HEK293 (cell line): ENCODE data around the gene TLE5.

Experiments used
- CTCF ChIA-PET: fragments of 350-600 bp; formaldehyde crosslinking; extraction: SDS; loops from one replicate; lab custom pipeline; 2021; ENCODE audit warnings: antibody characterized with exemption; lab: Yijun Ruan, JAX
- POLR2A ChIA-PET: fragments of 300-600 bp; formaldehyde crosslinking; extraction: SDS; loops from one replicate; lab custom pipeline; 2020; ENCODE audit warnings: antibody characterized with exemption, inconsistent platforms; lab: Yijun Ruan, JAX
- H3K27ac ChIP-seq: fragments of 200-500 bp; sonication (Bioruptor generic); 2 replicates; pipeline ENCODE4 v1.5.1; 2014; ENCODE audit warnings: low read depth, low read length, control low read depth, inconsistent platforms; ENCODE audit errors: extremely low read depth
- H3K36me3 ChIP-seq, 2 experiments: fragments of 200-500 bp in 1 of 2; sonication (Bioruptor generic) in 1 of 2; 1 replicate in 1 of 2; 2 replicates in 1 of 2; pipeline ENCODE4 v1.5.1; 2014 to 2017; ENCODE audit warnings: inconsistent platforms in 2 of 2, low read length in 2 of 2; ENCODE audit not compliant: control insufficient read depth in 2 of 2, insufficient read depth in 1 of 2
- H3K4me1 ChIP-seq: fragments of 200-500 bp; sonication (Bioruptor generic); 2 replicates; pipeline ENCODE4 v1.5.1; 2014; ENCODE audit warnings: mild to moderate bottlenecking, low read length, inconsistent platforms; ENCODE audit not compliant: control insufficient read depth, insufficient read depth
- H3K4me3 ChIP-seq: 2 replicates; pipeline ENCODE4 v1.5.1; 2011; ENCODE audit warnings: low read depth, mild to moderate bottlenecking, control low read depth, low read length, moderate library complexity
- H3K9me3 ChIP-seq: fragments of 200-500 bp; sonication (Bioruptor generic); 2 replicates; pipeline ENCODE4 v1.5.1; 2014; ENCODE audit warnings: low read depth, low read length, inconsistent platforms; ENCODE audit not compliant: control insufficient read depth, insufficient read depth
- ELK4 ChIP-seq: IDR thresholded peaks from 2 replicates; pipeline ENCODE4 v1.6.1; 2011; ENCODE audit warnings: mild to moderate bottlenecking, low read depth, low read length, borderline replicate concordance
- GLIS2 ChIP-seq: fragments of 450-650 bp; formaldehyde crosslinking; IDR thresholded peaks from 2 replicates; pipeline ENCODE4 v1.5.1; 2016; ENCODE audit warnings: missing biosample characterization, missing genetic modification characterization
- PBX3 ChIP-seq: sonication (generic); formaldehyde crosslinking; IDR thresholded peaks from 2 replicates; pipeline ENCODE4 v1.8.1; 2022; ENCODE audit warnings: mild to moderate bottlenecking, moderate library complexity, missing genetic modification reagents
- YY2 ChIP-seq: fragments of 450-650 bp; formaldehyde crosslinking; IDR thresholded peaks from 2 replicates; pipeline ENCODE4 v1.5.1; 2016; ENCODE audit warnings: missing biosample characterization, missing genetic modification characterization
- ZBTB48 ChIP-seq: fragments of 450-650 bp; formaldehyde crosslinking; IDR thresholded peaks from 2 replicates; pipeline ENCODE4 v1.5.1; 2016; ENCODE audit warnings: missing biosample characterization, missing genetic modification characterization
- ZFP69B ChIP-seq: fragments of 450-650 bp; formaldehyde crosslinking; IDR thresholded peaks from 2 replicates; pipeline ENCODE4 v1.5.1; 2016; ENCODE audit warnings: missing biosample characterization, missing genetic modification characterization
- ZNF10 ChIP-seq: fragments of 450-650 bp; formaldehyde crosslinking; IDR thresholded peaks from 2 replicates; pipeline ENCODE4 v1.5.1; 2017; ENCODE audit warnings: missing biosample characterization, missing genetic modification characterization
- ZNF398 ChIP-seq: fragments of 450-650 bp; formaldehyde crosslinking; IDR thresholded peaks from 2 replicates; pipeline ENCODE4 v1.5.1; 2017; ENCODE audit warnings: missing biosample characterization, missing genetic modification characterization
- ZNF423 ChIP-seq: fragments of 450-650 bp; formaldehyde crosslinking; IDR thresholded peaks from 2 replicates; pipeline ENCODE4 v1.5.1; 2016; ENCODE audit warnings: missing biosample characterization, missing genetic modification characterization
- ZNF518A ChIP-seq: fragments of 450-650 bp; formaldehyde crosslinking; conservative IDR thresholded peaks from 2 replicates; pipeline ENCODE4 v1.5.1; 2016; ENCODE audit warnings: low read depth, missing biosample characterization, missing genetic modification characterization
- ZNF792 ChIP-seq: fragments of 450-650 bp; formaldehyde crosslinking; IDR thresholded peaks from 2 replicates; pipeline ENCODE4 v1.5.1; 2016; ENCODE audit warnings: missing biosample characterization, missing genetic modification characterization
- ZSCAN16 ChIP-seq: fragments of 450-650 bp; formaldehyde crosslinking; IDR thresholded peaks from 2 replicates; pipeline ENCODE4 v1.5.1; 2016; ENCODE audit warnings: missing biosample characterization, missing genetic modification characterization

The TLE5 gene

GRCh38 chr19:3104708-3104983 lies 42.4 kb upstream of the TLE5 start:
- Histone ChIP-seq H3K9me3 (no peaks in the 10 kb centered on the region), H3K36me3 (no peaks in the 10 kb centered on the region), H3K27ac (no peak overlapping the region), H3K4me3 (no peak overlapping the region), H3K4me1 (no peaks in the 10 kb centered on the region)
- CTCF ChIA-PET, result interaction anchor here (0.6 to 3.0 kb wide), 12 partner anchors 9 to 154 kb away, joined by 3 to 36 read pairs (median 4); no protein-coding TSS in a partner anchor
- POLR2A ChIA-PET, result interaction anchor here (1.1 to 2.1 kb wide), 2 partner anchors 9 to 154 kb away, joined by 7 to 11 read pairs; no protein-coding TSS in a partner anchor
- no peak for TF ChIP-seq ZNF518A (tag by site-specific recombination)
- TF ChIP-seq PBX3 (CRISPR knock-in tag), result no peak
- TF ChIP-seq ZNF423 (tag by site-specific recombination), result no peak
- no peak for TF ChIP-seq ZNF398 (tag by site-specific recombination)
- no peak for TF ChIP-seq YY2 (tag by site-specific recombination)
- no peak for TF ChIP-seq ZNF10 (tag by site-specific recombination)
- TF ChIP-seq ELK4, result no peak
- no peak for TF ChIP-seq ZFP69B

DNA sequence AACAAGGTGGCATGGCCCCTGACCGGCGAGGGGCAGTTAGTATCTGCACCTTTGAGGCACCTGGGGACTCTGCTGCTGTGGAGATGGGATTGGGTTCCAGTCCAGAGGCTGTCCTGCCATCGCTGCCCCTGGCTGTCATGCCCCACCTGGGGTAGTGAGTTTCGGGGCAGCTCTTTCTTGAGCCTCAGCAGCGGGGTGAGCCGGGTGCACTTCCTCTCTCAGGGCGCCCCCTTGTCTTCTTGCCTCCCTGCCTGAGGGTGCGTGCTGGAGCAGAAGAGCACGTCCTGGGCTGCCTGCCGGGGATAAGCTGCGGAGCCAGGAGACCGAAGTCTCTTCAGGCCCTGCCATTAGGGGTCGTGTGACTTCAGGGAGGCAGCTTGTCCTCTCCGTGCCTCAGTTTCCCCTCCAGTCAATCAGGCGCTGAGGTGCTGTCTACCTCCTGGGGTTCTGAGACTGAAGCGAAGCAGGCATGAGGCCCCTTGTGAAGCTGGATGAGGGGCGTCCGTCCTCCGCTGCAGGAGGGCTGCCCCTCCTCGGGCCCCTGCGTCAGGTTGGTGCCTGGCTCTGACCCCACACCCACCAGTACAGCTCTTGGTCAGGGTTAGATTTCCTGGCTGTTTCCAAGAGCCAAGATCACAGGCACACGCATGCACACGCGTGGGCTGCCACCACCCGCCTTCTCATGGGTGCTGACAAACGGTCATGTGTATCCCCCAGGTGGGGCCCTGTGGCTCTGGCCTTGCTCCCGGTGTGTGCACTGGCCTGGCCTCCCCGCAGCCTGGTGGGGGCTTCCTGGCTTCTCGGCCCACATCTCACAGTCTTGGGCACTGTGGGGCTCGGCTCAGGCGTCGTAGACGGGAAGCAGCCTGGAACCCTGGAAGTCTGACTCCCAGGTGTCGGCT lies 40.2 kb upstream of the TLE5 start:
- CTCF ChIA-PET, result interaction anchor here (0.9 to 1.0 kb wide), 3 partner anchors 9 to 454 kb away, joined by 3 read pairs; no protein-coding TSS in a partner anchor
- Histone ChIP-seq H3K27ac (no peak overlapping the region), H3K4me1 (no peaks in the 10 kb centered on the region), H3K4me3 (no peak overlapping the region), H3K36me3 (no peaks in the 10 kb centered on the region), H3K9me3 (no peaks in the 10 kb centered on the region)
- TF ChIP-seq ZBTB48 (tag by site-specific recombination), result 0 out of 2 replicates have a peak, but pooled peaks have one; percentile 14
- TF ChIP-seq ZNF792 (tag by site-specific recombination), result no peak
- no peak for TF ChIP-seq ZSCAN16 (tag by site-specific recombination)
- TF ChIP-seq GLIS2 (tag by site-specific recombination), result 0 out of 2 replicates have a peak, but pooled peaks have one; percentile 34
- POLR2A ChIA-PET, result no interaction called here
